ENCODE measurements around the gene IGSF21. TPM values are rescaled to one million over a fixed set of nuclear protein-coding genes. Genes with fewer than 3 reads are reported as not detected.

Gene IGSF21
- total and polyA plus RNA-seq, 2 of the 8 experiments (the other 6 are each of a cell fraction or from before 2014, with no cell fraction given), result 22.5 to 28.5 TPM

DNA sequence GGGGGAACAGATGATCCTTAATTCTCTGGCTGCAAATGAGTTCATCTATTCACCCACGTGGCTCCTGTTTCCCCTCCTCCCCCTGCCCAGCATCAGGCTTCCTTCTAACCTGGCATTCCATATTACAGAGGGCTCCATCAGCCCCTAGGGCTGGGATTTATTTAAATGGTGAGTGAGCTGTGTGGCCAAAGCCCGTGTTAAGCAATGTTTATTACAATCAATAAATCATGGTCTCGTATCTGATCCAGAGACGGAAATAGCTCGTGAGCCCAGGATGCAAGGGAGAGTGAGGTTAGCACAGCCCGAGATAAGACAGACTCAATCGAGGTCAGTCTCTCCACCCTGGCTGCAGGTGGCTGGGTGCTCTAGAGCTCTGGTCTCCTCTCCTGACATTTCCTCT is 43.1 kb upstream of the IGSF21 start:
- DNase-seq (ENCODE audit: low read depth in 1 of 2, low spot score in 2 of 2), result no peak
- POLR2A ChIA-PET (ENCODE audit: partially characterized antibody), result no interaction called here
- H3K56ac ChIP-seq (replicated peaks; ENCODE audit: insufficient read length, low read depth, low read length), result no peak overlapping the region
- H3K4me3 ChIP-seq (ENCODE audit: extremely low read depth in 1 of 4, insufficient read depth in 2 of 4, low read depth in 3 of 4, low read length in 4 of 4), result no peak overlapping the region
- H4K91ac ChIP-seq (replicated peaks; ENCODE audit: insufficient read length, low read length), result no peak overlapping the region
- no peak overlapping the region for H4K8ac ChIP-seq (ENCODE audit: extremely low read depth, insufficient read depth, low read length)
- WGBS, 2 experiments (ENCODE audit: extremely low coverage in 1 of 2, insufficient coverage in 1 of 2, insufficient read length in 1 of 2, insufficient replicate concordance in 2 of 2, low coverage in 1 of 2, low lambda C conversion rate in 2 of 2, missing lambda C conversion rate in 1 of 2), result 84% methylated on average over 7 of the region's 7 CpGs; no CpG with 5 or more reads in 1 of the 2 experiments
- H3K4ac ChIP-seq (replicated peaks; ENCODE audit: insufficient read length, low read depth, low read length), result no peak overlapping the region
- no peaks in the 10 kb centered on the region for H3K36me3 ChIP-seq (ENCODE audit: control insufficient read depth in 2 of 4, insufficient read depth in 4 of 4, low read length in 3 of 4)
- no peak overlapping the region for H2BK12ac ChIP-seq (ENCODE audit: low read depth, low read length)
- no peak overlapping the region for H2BK5ac ChIP-seq (ENCODE audit: low read depth, low read length)
- H3K18ac ChIP-seq (ENCODE audit: extremely low read depth, low read length), result no peak overlapping the region
- no peak overlapping the region for H3K9ac ChIP-seq (replicated peaks in 1 of 4; ENCODE audit: extremely low read depth in 1 of 4, low read depth in 3 of 4, low read length in 3 of 4)
- H3K4me2 ChIP-seq (ENCODE audit: insufficient read depth in 1 of 2, low read depth in 2 of 2, low read length in 2 of 2), result no peak overlapping the region
- no peak overlapping the region for H4K5ac ChIP-seq (ENCODE audit: insufficient read length, low read depth, low read length)
- no peaks in the 10 kb centered on the region for H3K9me3 ChIP-seq (ENCODE audit: insufficient read depth in 2 of 2, low read depth in 1 of 2, low read length in 1 of 2)
- no peaks in the 10 kb centered on the region for H3K23me2 ChIP-seq (ENCODE audit: low read depth, low read length)
- no peak overlapping the region for H2AK5ac ChIP-seq (ENCODE audit: low read depth, low read length)
- no peak overlapping the region for H3K14ac ChIP-seq (ENCODE audit: insufficient read length)
- no peaks in the 10 kb centered on the region for H3K79me1 ChIP-seq (ENCODE audit: low read depth, low read length)
- no peaks in the 10 kb centered on the region; a peak in 1 of 7 replicates for H3K4me1 ChIP-seq (replicated peaks in 1 of 4; ENCODE audit: control insufficient read depth in 3 of 4, insufficient read depth in 4 of 4, low read length in 3 of 4)
- no peak overlapping the region for H2AFZ ChIP-seq (ENCODE audit: low read length)
- no peak overlapping the region for H2BK15ac ChIP-seq (ENCODE audit: low read length)
- peaks cover 0 to 6% (median 0%) of the 10 kb centered on the region in 4 experiments; a peak in 4 of 7 replicates for H3K27me3 ChIP-seq (replicated peaks in 1 of 4; ENCODE audit: control insufficient read depth in 3 of 4, extremely low read depth in 1 of 4, insufficient read depth in 3 of 4, low read length in 3 of 4)
- H2BK120ac ChIP-seq (replicated peaks; ENCODE audit: low read depth, low read length), result no peak overlapping the region
- no peak overlapping the region for H3K23ac ChIP-seq (ENCODE audit: insufficient read length)
- no peak overlapping the region for H2BK20ac ChIP-seq (ENCODE audit: low read length)
- no peak for FAIRE-seq
- H4K20me1 ChIP-seq (replicated peaks in 1 of 2; ENCODE audit: control insufficient read depth in 1 of 2, insufficient read depth in 2 of 2, low read length in 2 of 2), result no peaks in the 10 kb centered on the region
- CTCF ChIA-PET (ENCODE audit: partially characterized antibody), result interaction anchor here (2.1 kb wide), 1 partner anchor 144 kb away, joined by 6 read pairs; no protein-coding TSS in a partner anchor
- no peaks in the 10 kb centered on the region for H3K79me2 ChIP-seq (ENCODE audit: control insufficient read depth in 1 of 2, insufficient read depth in 2 of 2, low read length in 2 of 2)
- no peak overlapping the region for H3K27ac ChIP-seq (ENCODE audit: low read depth, low read length)
- no peak for TF ChIP-seq CBX5 (IDR thresholded peaks at IDR 0.05; ENCODE audit: low read depth, low read length)
- TF ChIP-seq CTCF (IDR thresholded peaks at IDR 0.05; ENCODE audit: control extremely low read depth in 1 of 3, insufficient read depth in 1 of 3, low read depth in 1 of 3, low read length in 3 of 3), result no peak
- TF ChIP-seq ZNF274 (IDR thresholded peaks at IDR 0.05; ENCODE audit: borderline replicate concordance, extremely low read depth, low read length), result no peak
- TF ChIP-seq MAX (IDR thresholded peaks at IDR 0.05), result no peak
- no peak for TF ChIP-seq RNF2 (IDR thresholded peaks at IDR 0.05; ENCODE audit: borderline replicate concordance, low read depth, low read length, missing control alignments, poor library complexity, severe bottlenecking)
- no peak for TF ChIP-seq RAD21 (IDR thresholded peaks at IDR 0.05 in 1 of 2, conservative IDR thresholded peaks at IDR 0.05 in 1 of 2; ENCODE audit: low read depth in 2 of 2, low read length in 2 of 2)
- no peak for TF ChIP-seq TCF12 (IDR thresholded peaks at IDR 0.05; ENCODE audit: low read depth, low read length)
- no peak for TF ChIP-seq SRF (IDR thresholded peaks at IDR 0.05; ENCODE audit: low read depth, low read length)
- TF ChIP-seq CHD2 (IDR thresholded peaks at IDR 0.05; ENCODE audit: low read length), result no peak
- no peak for TF ChIP-seq HDAC2 (IDR thresholded peaks at IDR 0.05; ENCODE audit: borderline replicate concordance in 1 of 2, low read depth in 2 of 2, low read length in 2 of 2)
